Activated CD8-positive, alpha-beta memory T cell treated with anti-CD3 and anti-CD28 coated beads for 48 hours (primary cell): Measurements from ENCODE around the gene HAPSTR1.
"Not testable (repeated sequence)": the region's sequence is repeated elsewhere in the genome, so short reads cannot be mapped to it uniquely, and the experiment has no call there.

Source experiments
- DNase-seq, 3 experiments: peaks; one replicate each; pipeline ENCODE4 v3.0.0-alpha.2; 2020; ENCODE audit warnings: low read depth in 2 of 3, low spot score in 2 of 3

The HAPSTR1 gene

GRCh38 chr16:9090960-9091866 is at the start of gene HAPSTR1:
Gene HAPSTR1, plus strand, starts transcription at chr16:9091644. Its CDS starts 401 bp downstream, at chr16:9092045.
- peak; percentile 96 to 99 (median 96) for DNase-seq

GRCh38 chr16:9042533-9042932 is 48.9 kb upstream of the HAPSTR1 start:
- DNase-seq, result no peak

GRCh38 chr16:9042964-9043680 is 48.3 kb upstream of the HAPSTR1 start:
- no peak for DNase-seq

- DNase-seq, result not testable (repeated sequence)
Measured at GRCh38 chr16:9045562-9045961, 45.9 kb upstream of the HAPSTR1 start.

- no peak for DNase-seq
Measured at GRCh38 chr16:9046667-9047055, 44.8 kb upstream of the HAPSTR1 start.

GRCh38 chr16:9047689-9048301 is 43.6 kb upstream of the HAPSTR1 start:
- DNase-seq, result peak in 2 of 3 experiments; percentile 34 to 35

GRCh38 chr16:9048302-9048700 is 43.1 kb upstream of the HAPSTR1 start:
- no peak for DNase-seq

GRCh38 chr16:9049241-9049640 is 42.2 kb upstream of the HAPSTR1 start:
- no peak for DNase-seq

- DNase-seq, result no peak
Measured at GRCh38 chr16:9050102-9050830, 41.2 kb upstream of the HAPSTR1 start.

- no peak for DNase-seq
Measured at GRCh38 chr16:9053006-9053601, 38.3 kb upstream of the HAPSTR1 start.

GRCh38 chr16:9054460-9054859 is 37.0 kb upstream of the HAPSTR1 start:
- DNase-seq, result no peak

- no peak for DNase-seq
Measured at GRCh38 chr16:9055115-9055514, 36.3 kb upstream of the HAPSTR1 start.

- no peak for DNase-seq
Measured at GRCh38 chr16:9055661-9056060, 35.8 kb upstream of the HAPSTR1 start.

- no peak for DNase-seq
Measured at GRCh38 chr16:9056061-9056460, 35.4 kb upstream of the HAPSTR1 start.

- DNase-seq, result no peak
Measured at GRCh38 chr16:9058211-9058610, 33.2 kb upstream of the HAPSTR1 start.

GRCh38 chr16:9060225-9060624 is 31.2 kb upstream of the HAPSTR1 start:
- no peak for DNase-seq

- no peak for DNase-seq
Measured at GRCh38 chr16:9061358-9061813, 30.1 kb upstream of the HAPSTR1 start.

- no peak for DNase-seq
Measured at GRCh38 chr16:9062301-9062700, 29.1 kb upstream of the HAPSTR1 start.

- DNase-seq, result no peak
Measured at GRCh38 chr16:9065077-9065476, 26.4 kb upstream of the HAPSTR1 start.

- DNase-seq, result no peak
Measured at GRCh38 chr16:9068886-9069285, 22.6 kb upstream of the HAPSTR1 start.

GRCh38 chr16:9070254-9070653 is 21.2 kb upstream of the HAPSTR1 start:
- DNase-seq, result no peak
